Measurements from ENCODE around the gene TBC1D7.

Gene TBC1D7

GRCh38 chr6:13315896-13316295 is 12.4 kb downstream of the TBC1D7 start:
- H3K36me3 ChIP-seq = peaks cover 88 to 100% (median 98%) of the 10 kb centered on the region in 11 experiments

GRCh38 chr6:13314806-13315205 is 13.5 kb downstream of the TBC1D7 start:
- Histone ChIP-seq H3K36me3 (peaks cover 82 to 100% (median 95%) of the 10 kb centered on the region in 11 experiments), H3K9me3 (replicated peaks in 1 of 11) (no peaks in the 10 kb centered on the region), H3K4me1 (no peaks in the 10 kb centered on the region), H3K27me3 (no peaks in the 10 kb centered on the region), H3K9ac (no peak overlapping the region), H4K20me1 (no peaks in the 10 kb centered on the region), H3K4me2 (no peak overlapping the region), H3K27ac (no peak overlapping the region), H3K4me3 (no peak overlapping the region)
- TF ChIP-seq Cebpa-rat (IDR thresholded peaks at IDR 0.05) = no peak

More at GRCh38 chr6:13315896-13316295, 12.4 kb downstream of the TBC1D7 start:
- H3K27ac ChIP-seq = no peak overlapping the region
- H4K20me1 ChIP-seq = no peaks in the 10 kb centered on the region
- H3K9me3 ChIP-seq (replicated peaks in 1 of 11) = no peaks in the 10 kb centered on the region
- no peak overlapping the region for H3K9ac ChIP-seq
- no peaks in the 10 kb centered on the region for H3K4me1 ChIP-seq
- no peaks in the 10 kb centered on the region for H3K27me3 ChIP-seq
- no peak for TF ChIP-seq Cebpa-rat (IDR thresholded peaks at IDR 0.05)
- no peak overlapping the region for H3K4me2 ChIP-seq
- H3K4me3 ChIP-seq = no peak overlapping the region

- H3K4me2 ChIP-seq = no peak overlapping the region
- H3K27me3 ChIP-seq = no peaks in the 10 kb centered on the region
- no peak overlapping the region for H3K4me3 ChIP-seq
- H3K9me3 ChIP-seq (replicated peaks in 1 of 11) = no peaks in the 10 kb centered on the region
- H3K9ac ChIP-seq = no peak overlapping the region
- no peak for TF ChIP-seq Cebpa-rat (IDR thresholded peaks at IDR 0.05)
- H3K36me3 ChIP-seq = peaks cover 74 to 100% (median 91%) of the 10 kb centered on the region in 11 experiments
- peaks cover 5 to 26% (median 20%) of the 10 kb centered on the region in 10 experiments; a peak in 15 of 20 replicates for H3K4me1 ChIP-seq
- H4K20me1 ChIP-seq = no peaks in the 10 kb centered on the region
- H3K27ac ChIP-seq = no peak overlapping the region
These were observed 17.2 kb downstream of the TBC1D7 start for GRCh38 chr6:13311155-13311554.

- Histone ChIP-seq H3K27ac (peak overlapping the region in 9 of 11 experiments; percentile 35 to 71 (median 52); a peak in 15 of 22 replicates), H3K27me3 (no peaks in the 10 kb centered on the region), H3K4me3 (no peak overlapping the region), H3K36me3 (peaks cover 50 to 90% (median 80%) of the 10 kb centered on the region in 11 experiments), H3K4me2 (peak overlapping the region in 6 of 11 experiments; percentile 5 to 57 (median 36); a peak in 12 of 22 replicates), H3K9me3 (replicated peaks in 1 of 11) (no peaks in the 10 kb centered on the region), H3K9ac (peak overlapping the region in 1 of 11 experiments; percentile 22; a peak in 2 of 22 replicates), H4K20me1 (no peaks in the 10 kb centered on the region), H3K4me1 (peaks cover 31 to 53% (median 46%) of the 10 kb centered on the region in 10 experiments)
- no peak for TF ChIP-seq Cebpa-rat (IDR thresholded peaks at IDR 0.05)
These were observed 20.0 kb downstream of the TBC1D7 start for GRCh38 chr6:13308332-13308731.

- Histone ChIP-seq H3K27ac (peak overlapping the region in 9 of 11 experiments; percentile 35 to 71 (median 52); a peak in 17 of 22 replicates), H3K27me3 (no peaks in the 10 kb centered on the region), H3K9ac (peak overlapping the region in 1 of 11 experiments; percentile 22; a peak in 1 of 22 replicates), H3K9me3 (replicated peaks in 1 of 11) (no peaks in the 10 kb centered on the region), H3K4me1 (peaks cover 39 to 60% (median 53%) of the 10 kb centered on the region in 10 experiments), H3K36me3 (peaks cover 43 to 83% (median 73%) of the 10 kb centered on the region in 11 experiments), H3K4me2 (peak overlapping the region in 6 of 11 experiments; percentile 5 to 57 (median 36); a peak in 10 of 22 replicates), H3K4me3 (no peak overlapping the region), H4K20me1 (no peaks in the 10 kb centered on the region)
- no peak for TF ChIP-seq Cebpa-rat (IDR thresholded peaks at IDR 0.05)
These were observed 20.8 kb downstream of the TBC1D7 start for GRCh38 chr6:13307508-13307995.

GRCh38 chr6:13305791-13306190 is 22.5 kb downstream of the TBC1D7 start:
- Histone ChIP-seq H3K27me3 (no peaks in the 10 kb centered on the region), H3K27ac (peak overlapping the region in 3 of 11 experiments; percentile 90 to 96 (median 91); a peak in 3 of 22 replicates), H3K4me3 (no peak overlapping the region), H3K4me1 (peaks cover 56 to 78% (median 71%) of the 10 kb centered on the region in 10 experiments), H3K9me3 (replicated peaks in 1 of 11) (no peaks in the 10 kb centered on the region), H3K36me3 (peaks cover 33 to 81% (median 66%) of the 10 kb centered on the region in 11 experiments; a peak in 21 of 22 replicates), H4K20me1 (no peaks in the 10 kb centered on the region), H3K9ac (no peak overlapping the region; a peak in 1 of 22 replicates), H3K4me2 (peak overlapping the region in 9 of 11 experiments; percentile 71 to 92 (median 85); a peak in 13 of 22 replicates)
- TF ChIP-seq Cebpa-rat (IDR thresholded peaks at IDR 0.05) = no peak

- Histone ChIP-seq H4K20me1 (no peaks in the 10 kb centered on the region), H3K27me3 (no peaks in the 10 kb centered on the region), H3K36me3 (peaks cover 33 to 80% (median 64%) of the 10 kb centered on the region in 11 experiments; a peak in 21 of 22 replicates), H3K4me3 (no peak overlapping the region), H3K9me3 (replicated peaks in 1 of 11) (no peaks in the 10 kb centered on the region), H3K4me1 (peaks cover 61 to 83% (median 76%) of the 10 kb centered on the region in 10 experiments), H3K9ac (peak overlapping the region in 7 of 11 experiments; percentile 67 to 82 (median 77); a peak in 7 of 22 replicates), H3K4me2 (peak overlapping the region; percentile 71 to 92 (median 85)), H3K27ac (peak overlapping the region in 10 of 11 experiments; percentile 22 to 97 (median 92); a peak in 18 of 22 replicates)
- TF ChIP-seq Cebpa-rat (IDR thresholded peaks at IDR 0.05) = no peak
These were observed 23.0 kb downstream of the TBC1D7 start for GRCh38 chr6:13305288-13305687.

GRCh38 chr6:13304580-13305260 is 23.6 kb downstream of the TBC1D7 start:
- Histone ChIP-seq H4K20me1 (no peaks in the 10 kb centered on the region), H3K9ac (peak overlapping the region in 10 of 11 experiments; percentile 67 to 82 (median 77); a peak in 17 of 22 replicates), H3K36me3 (peaks cover 27 to 77% (median 63%) of the 10 kb centered on the region in 11 experiments; a peak in 21 of 22 replicates), H3K4me2 (peak overlapping the region; percentile 71 to 92 (median 85)), H3K4me1 (peaks cover 67 to 89% (median 81%) of the 10 kb centered on the region in 10 experiments), H3K27me3 (no peaks in the 10 kb centered on the region), H3K27ac (peak overlapping the region; percentile 86 to 97 (median 92); a peak in 21 of 22 replicates), H3K4me3 (no peak overlapping the region), H3K9me3 (replicated peaks in 1 of 11) (no peaks in the 10 kb centered on the region)
- no peak for TF ChIP-seq Cebpa-rat (IDR thresholded peaks at IDR 0.05)

GRCh38 chr6:13304101-13304500 is 24.2 kb downstream of the TBC1D7 start:
- peak overlapping the region; percentile 71 to 92 (median 85) for H3K4me2 ChIP-seq
- H4K20me1 ChIP-seq = no peaks in the 10 kb centered on the region
- no peaks in the 10 kb centered on the region for H3K27me3 ChIP-seq
- H3K9me3 ChIP-seq (replicated peaks in 1 of 11) = no peaks in the 10 kb centered on the region
- H3K27ac ChIP-seq = peak overlapping the region; percentile 86 to 97 (median 92)
- H3K4me3 ChIP-seq = peak overlapping the region in 2 of 10 experiments; percentile 9 to 17; a peak in 2 of 20 replicates
- H3K36me3 ChIP-seq = peaks cover 26 to 71% (median 57%) of the 10 kb centered on the region in 11 experiments; a peak in 21 of 22 replicates
- no peak for TF ChIP-seq Cebpa-rat (IDR thresholded peaks at IDR 0.05)
- H3K4me1 ChIP-seq = peaks cover 73 to 94% (median 86%) of the 10 kb centered on the region in 10 experiments
- H3K9ac ChIP-seq = peak overlapping the region; percentile 67 to 82 (median 77)
